ENCODE measurements around the gene PRKACA. TPM values are rescaled to one million over a fixed set of nuclear protein-coding genes. Genes with fewer than 3 reads are reported as not detected.

Gene PRKACA
- total and polyA plus RNA-seq, 3 experiments from 2014 or later, result 1.5 to 81.0 (median 77.3) TPM

DNA sequence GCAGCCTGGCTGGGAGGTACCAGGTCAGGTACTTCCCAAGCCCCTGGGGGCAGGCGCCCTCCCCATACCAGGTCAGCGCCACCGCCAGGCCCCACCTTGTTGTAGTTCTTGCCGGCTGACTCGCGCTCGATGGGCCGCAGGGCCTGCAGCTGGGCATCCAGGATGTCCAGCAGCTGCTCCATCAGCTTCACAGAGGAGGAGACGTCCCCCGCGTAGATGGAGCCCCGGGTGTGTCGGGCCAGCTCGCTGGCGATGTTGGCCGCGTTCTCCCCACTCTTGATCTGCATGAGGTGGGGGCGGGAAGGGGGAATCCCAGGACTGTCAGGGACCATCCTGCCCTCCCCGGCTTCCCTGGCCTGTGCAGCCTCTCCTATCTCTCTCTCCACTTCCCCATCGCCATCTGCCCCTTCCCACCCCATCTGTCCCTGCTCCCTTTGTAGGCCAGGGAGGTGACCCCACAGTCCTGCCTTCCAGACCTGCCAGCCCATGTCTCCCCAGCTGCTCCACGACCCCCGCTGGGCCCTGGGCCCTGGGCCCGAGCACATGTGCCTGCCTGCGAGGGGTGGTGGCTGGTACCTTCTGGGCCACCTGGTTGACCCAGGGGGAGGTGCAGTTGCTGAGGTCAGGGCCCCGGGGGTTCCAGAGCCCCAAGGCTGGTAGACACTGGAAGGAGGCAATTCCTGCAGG is 42.6 kb upstream of the PRKACA start:
- no peak for DNase-seq
- Histone ChIP-seq H3K27ac (ENCODE audit: low read depth, low read length) (no peak overlapping the region), H3K36me3 (ENCODE audit: insufficient read depth, low read length) (no peaks in the 10 kb centered on the region), H3K4me3 (ENCODE audit: low read length) (no peak overlapping the region), H3K4me1 (ENCODE audit: insufficient read depth, low read length) (no peaks in the 10 kb centered on the region), H3K27me3 (ENCODE audit: insufficient read depth, low read length, poor library complexity, severe bottlenecking) (no peaks in the 10 kb centered on the region), H3K9me3 (ENCODE audit: low read length) (no peaks in the 10 kb centered on the region)
- Mint-ChIP-seq H3K27me3 (no peaks in the 10 kb centered on the region), H3K27ac (no peak overlapping the region), H3K4me3 (no peak overlapping the region), H3K4me1 (no peaks in the 10 kb centered on the region), H3K36me3 (peaks cover 0 to 27% (median 0%) of the 10 kb centered on the region in 3 donors), H3K9me3 (no peaks in the 10 kb centered on the region)
- ChIA-PET CTCF (no interaction called here), POLR2A (no interaction called here)

- H3K27ac Mint-ChIP-seq, result no peak overlapping the region
- no peak for DNase-seq
- Histone ChIP-seq H3K27me3 (ENCODE audit: insufficient read depth, low read length, poor library complexity, severe bottlenecking) (no peaks in the 10 kb centered on the region), H3K4me1 (ENCODE audit: insufficient read depth, low read length) (no peaks in the 10 kb centered on the region), H3K36me3 (ENCODE audit: insufficient read depth, low read length) (no peaks in the 10 kb centered on the region), H3K4me3 (ENCODE audit: low read length) (no peak overlapping the region), H3K9me3 (ENCODE audit: low read length) (no peaks in the 10 kb centered on the region), H3K27ac (ENCODE audit: low read depth, low read length) (no peak overlapping the region)
- H3K4me1 Mint-ChIP-seq, result no peaks in the 10 kb centered on the region
- ChIA-PET CTCF (interaction anchor here (0.6 to 1.5 kb wide), 4 partner anchors 8 to 327 kb away, joined by 3 read pairs; no protein-coding TSS in a partner anchor), POLR2A (no interaction called here)
- no peak overlapping the region for H3K4me3 Mint-ChIP-seq
- H3K36me3 Mint-ChIP-seq, result peaks cover 0 to 30% (median 0%) of the 10 kb centered on the region in 3 donors
- H3K9me3 Mint-ChIP-seq, result no peaks in the 10 kb centered on the region
- no peaks in the 10 kb centered on the region for H3K27me3 Mint-ChIP-seq
These were observed 41.5 kb upstream of the PRKACA start for GRCh38 chr19:14159059-14159458.

DNA sequence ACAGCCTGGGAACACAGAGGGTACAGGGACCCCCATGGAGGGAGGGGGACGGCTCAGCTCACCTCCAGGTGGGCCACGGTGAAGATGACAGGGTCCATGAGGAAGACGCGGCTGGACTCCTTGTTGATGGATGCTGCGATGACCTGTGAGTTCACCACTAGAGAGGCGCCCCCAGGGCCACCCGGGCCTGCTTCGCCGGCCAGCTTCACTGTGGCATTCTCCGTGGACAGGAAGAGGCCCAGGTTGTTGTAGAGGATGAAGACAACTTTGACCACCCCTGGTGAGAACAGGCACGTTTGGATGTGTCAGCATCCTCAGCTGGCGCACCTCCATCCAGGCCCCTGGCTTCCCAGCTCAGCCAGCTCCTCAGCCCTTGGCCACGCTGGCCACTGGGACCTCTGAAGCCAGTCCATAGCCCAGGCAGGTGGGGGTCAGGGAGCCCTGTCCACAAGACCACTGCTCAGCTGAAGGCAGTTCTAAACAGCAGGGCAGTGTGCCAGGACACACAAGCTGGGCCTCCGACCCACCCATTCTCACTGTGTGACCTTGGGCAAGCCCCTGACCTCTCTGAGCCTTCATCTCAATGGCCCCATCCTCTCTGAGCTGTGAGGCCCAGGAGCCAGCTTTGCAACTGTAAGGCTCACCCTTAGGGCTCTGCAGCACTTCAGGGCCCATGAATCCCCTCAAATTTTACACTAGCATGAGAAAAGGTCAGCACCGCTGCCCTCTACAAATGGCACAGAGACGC is 40.9 kb upstream of the PRKACA start:
- POLR2A ChIA-PET, result no interaction called here
- Histone ChIP-seq H3K27ac (ENCODE audit: low read depth, low read length) (no peak overlapping the region), H3K27me3 (ENCODE audit: insufficient read depth, low read length, poor library complexity, severe bottlenecking) (no peaks in the 10 kb centered on the region), H3K4me3 (ENCODE audit: low read length) (no peak overlapping the region), H3K9me3 (ENCODE audit: low read length) (no peaks in the 10 kb centered on the region), H3K4me1 (ENCODE audit: insufficient read depth, low read length) (no peaks in the 10 kb centered on the region), H3K36me3 (ENCODE audit: insufficient read depth, low read length) (no peaks in the 10 kb centered on the region)
- H3K27me3 Mint-ChIP-seq, result no peaks in the 10 kb centered on the region
- no peaks in the 10 kb centered on the region for H3K4me1 Mint-ChIP-seq
- H3K9me3 Mint-ChIP-seq, result no peaks in the 10 kb centered on the region
- DNase-seq, result no peak
- H3K27ac Mint-ChIP-seq, result peak overlapping the region in 2 of 8 donors; percentile 36 to 41
- peaks cover 0 to 30% (median 0%) of the 10 kb centered on the region in 3 donors for H3K36me3 Mint-ChIP-seq
- CTCF ChIA-PET, result interaction anchor here (0.6 to 2.2 kb wide), 5 partner anchors 9 to 327 kb away, joined by 3 to 9 read pairs (median 3); partner anchors contain the start of gene ASF1B
- H3K4me3 Mint-ChIP-seq, result no peak overlapping the region

DNA sequence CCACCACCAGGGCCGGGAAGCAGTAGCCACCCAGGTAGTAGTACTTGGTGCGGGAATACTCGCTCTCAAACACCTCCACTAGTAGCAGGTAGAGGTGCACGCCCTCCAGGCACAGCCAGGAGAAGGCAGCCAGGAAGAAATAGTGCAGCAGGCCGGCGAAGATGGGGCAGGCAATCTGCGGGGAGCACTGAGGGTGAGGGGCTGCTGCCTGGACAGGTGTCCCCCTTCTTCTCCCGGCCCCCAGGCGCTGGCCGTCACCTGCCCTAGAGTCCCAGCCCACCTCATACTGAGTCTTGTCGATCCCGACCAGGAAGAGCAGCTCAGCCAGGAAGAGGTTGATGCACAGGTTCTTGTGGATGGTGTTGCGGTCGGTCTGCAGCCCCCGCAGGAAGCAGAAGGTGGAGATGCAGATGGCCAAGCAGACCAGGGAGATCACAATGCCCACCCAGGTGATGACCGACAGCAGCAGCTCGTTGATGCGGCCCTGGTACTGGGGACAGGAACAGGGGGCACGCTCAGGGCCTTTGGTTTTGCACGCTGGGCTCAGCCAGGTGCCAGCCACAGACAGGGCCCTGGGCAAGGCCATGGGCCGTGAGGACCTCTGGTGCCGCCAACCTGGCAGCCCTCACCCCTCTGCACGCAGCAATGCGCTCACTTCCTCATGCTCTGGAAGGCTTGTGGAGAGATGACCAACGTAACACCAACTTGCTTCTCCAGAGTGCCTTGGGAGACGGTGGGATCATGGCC is 39.6 kb upstream of the PRKACA start:
- Histone ChIP-seq H3K36me3 (ENCODE audit: insufficient read depth, low read length) (no peaks in the 10 kb centered on the region), H3K27me3 (ENCODE audit: insufficient read depth, low read length, poor library complexity, severe bottlenecking) (no peaks in the 10 kb centered on the region), H3K27ac (ENCODE audit: low read depth, low read length) (no peak overlapping the region), H3K9me3 (ENCODE audit: low read length) (no peaks in the 10 kb centered on the region), H3K4me1 (ENCODE audit: insufficient read depth, low read length) (no peaks in the 10 kb centered on the region), H3K4me3 (ENCODE audit: low read length) (no peak overlapping the region)
- CTCF ChIA-PET, result interaction anchor here (1.1 to 2.2 kb wide), 2 partner anchors 9 to 20 kb away, joined by 3 to 9 read pairs; partner anchors contain the start of gene ASF1B
- Mint-ChIP-seq H3K9me3 (no peaks in the 10 kb centered on the region), H3K4me1 (peaks cover 0 to 2% (median 0%) of the 10 kb centered on the region in 3 donors), H3K4me3 (no peak overlapping the region), H3K27me3 (no peaks in the 10 kb centered on the region), H3K36me3 (peaks cover 0 to 35% (median 0%) of the 10 kb centered on the region in 3 donors), H3K27ac (no peak overlapping the region)
- DNase-seq, result no peak
- POLR2A ChIA-PET, result no interaction called here

GRCh38 chr19:14156122-14156521 is 38.6 kb upstream of the PRKACA start:
- no peak overlapping the region for H3K27ac ChIP-seq (ENCODE audit: low read depth, low read length)
- ChIA-PET CTCF (no interaction called here), POLR2A (no interaction called here)
- H3K9me3 ChIP-seq (ENCODE audit: low read length), result no peaks in the 10 kb centered on the region
- no peaks in the 10 kb centered on the region for H3K4me1 ChIP-seq (ENCODE audit: insufficient read depth, low read length)
- H3K9me3 Mint-ChIP-seq, result no peaks in the 10 kb centered on the region
- no peaks in the 10 kb centered on the region for H3K27me3 Mint-ChIP-seq
- H3K36me3 ChIP-seq (ENCODE audit: insufficient read depth, low read length), result no peaks in the 10 kb centered on the region
- no peak overlapping the region for H3K27ac Mint-ChIP-seq
- H3K4me3 ChIP-seq (ENCODE audit: low read length), result no peak overlapping the region
- H3K4me1 Mint-ChIP-seq, result peaks cover 0 to 2% (median 0%) of the 10 kb centered on the region in 3 donors
- peaks cover 0 to 40% (median 0%) of the 10 kb centered on the region in 3 donors for H3K36me3 Mint-ChIP-seq
- DNase-seq, result no peak
- no peaks in the 10 kb centered on the region for H3K27me3 ChIP-seq (ENCODE audit: insufficient read depth, low read length, poor library complexity, severe bottlenecking)
- no peak overlapping the region for H3K4me3 Mint-ChIP-seq

DNA sequence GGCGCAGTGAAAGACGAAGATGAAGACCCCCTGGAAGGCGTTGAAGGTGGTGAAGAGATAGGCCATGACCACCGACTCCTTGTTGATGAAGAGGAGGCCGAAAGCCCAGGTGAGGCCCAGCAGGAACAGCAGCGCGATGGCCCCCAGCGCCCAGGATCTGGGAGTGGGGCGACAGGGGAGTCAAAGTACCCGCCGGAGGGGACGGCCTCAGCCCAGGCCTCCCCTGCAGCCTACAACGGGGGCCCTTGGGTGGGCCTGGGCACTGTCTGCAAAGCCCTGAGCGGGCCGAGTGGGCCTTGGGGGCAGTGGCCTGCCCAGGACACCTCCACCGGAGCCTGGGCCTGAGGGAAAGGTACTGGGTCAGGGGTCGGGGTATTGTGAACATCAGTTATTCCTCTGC is 37.8 kb upstream of the PRKACA start:
- DNase-seq, result no peak
- peaks cover 0 to 40% (median 0%) of the 10 kb centered on the region in 3 donors for H3K36me3 Mint-ChIP-seq
- Histone ChIP-seq H3K27ac (ENCODE audit: low read depth, low read length) (no peak overlapping the region), H3K4me3 (ENCODE audit: low read length) (no peak overlapping the region), H3K36me3 (ENCODE audit: insufficient read depth, low read length) (no peaks in the 10 kb centered on the region), H3K27me3 (ENCODE audit: insufficient read depth, low read length, poor library complexity, severe bottlenecking) (no peaks in the 10 kb centered on the region), H3K9me3 (ENCODE audit: low read length) (no peaks in the 10 kb centered on the region), H3K4me1 (ENCODE audit: insufficient read depth, low read length) (peaks cover 3% of the 10 kb centered on the region)
- H3K9me3 Mint-ChIP-seq, result no peaks in the 10 kb centered on the region
- ChIA-PET POLR2A (no interaction called here), CTCF (no interaction called here)
- no peak overlapping the region for H3K27ac Mint-ChIP-seq
- H3K4me1 Mint-ChIP-seq, result peaks cover 0 to 3% (median 2%) of the 10 kb centered on the region in 3 donors
- H3K4me3 Mint-ChIP-seq, result no peak overlapping the region
- no peaks in the 10 kb centered on the region for H3K27me3 Mint-ChIP-seq

GRCh38 chr19:14152713-14153112 is 35.2 kb upstream of the PRKACA start:
- H3K36me3 ChIP-seq (ENCODE audit: insufficient read depth, low read length), result no peaks in the 10 kb centered on the region
- Mint-ChIP-seq H3K9me3 (no peaks in the 10 kb centered on the region), H3K4me1 (peaks cover 20 to 29% (median 23%) of the 10 kb centered on the region in 3 donors), H3K36me3 (peaks cover 0 to 32% (median 0%) of the 10 kb centered on the region in 3 donors), H3K27me3 (no peaks in the 10 kb centered on the region), H3K27ac (peak overlapping the region in 6 of 8 donors; percentile 11 to 93 (median 74)), H3K4me3 (no peak overlapping the region)
- H3K4me1 ChIP-seq (ENCODE audit: insufficient read depth, low read length), result peaks cover 30% of the 10 kb centered on the region
- POLR2A ChIA-PET, result no interaction called here
- H3K27me3 ChIP-seq (ENCODE audit: insufficient read depth, low read length, poor library complexity, severe bottlenecking), result no peaks in the 10 kb centered on the region
- H3K9me3 ChIP-seq (ENCODE audit: low read length), result no peaks in the 10 kb centered on the region
- H3K27ac ChIP-seq (ENCODE audit: low read depth, low read length), result no peak overlapping the region
- no peak overlapping the region for H3K4me3 ChIP-seq (ENCODE audit: low read length)
- DNase-seq, result no peak
- CTCF ChIA-PET, result interaction anchor here (4.4 kb wide), 1 partner anchor 16 kb away, joined by 19 read pairs; the partner anchor contains the start of gene ASF1B
